Stomach (tissue), 4 donors: ENCODE measurements around the gene KIF13A.

Experiments used
- CTCF ChIP-seq, 7 experiments: fragments of 450-650 bp in 4 of 7; fragments of 200-600 bp in 3 of 7; sonication (generic) in 3 of 7; IDR thresholded peaks; one replicate each; pipeline ENCODE4 v1.5.1; 2016 to 2019; ENCODE audit warnings: antibody characterized with exemption in 7 of 7, control low read depth in 2 of 7, mild to moderate bottlenecking in 1 of 7
- POLR2A ChIP-seq, 4 donors: fragments of 450-650 bp; IDR thresholded peaks; one replicate each; pipeline ENCODE4 v1.6.1; 2016; ENCODE audit warnings: antibody characterized with exemption in 4 of 4, control low read depth in 2 of 4, mild to moderate bottlenecking in 1 of 4, moderate library complexity in 1 of 4

GRCh38 chr6:17826301-17826700 lies 161.1 kb downstream of the KIF13A start:
- TF ChIP-seq CTCF (IDR thresholded peaks at IDR 0.05) (no peak), POLR2A (IDR thresholded peaks at IDR 0.05) (no peak)
